Measurements from ENCODE around the gene NELFE. TPM values are rescaled to one million over a fixed set of nuclear protein-coding genes. Genes with fewer than 3 reads are reported as not detected.

Gene NELFE
- total RNA-seq, 1 experiment from 2014 or later, result 73.8 TPM

DNA sequence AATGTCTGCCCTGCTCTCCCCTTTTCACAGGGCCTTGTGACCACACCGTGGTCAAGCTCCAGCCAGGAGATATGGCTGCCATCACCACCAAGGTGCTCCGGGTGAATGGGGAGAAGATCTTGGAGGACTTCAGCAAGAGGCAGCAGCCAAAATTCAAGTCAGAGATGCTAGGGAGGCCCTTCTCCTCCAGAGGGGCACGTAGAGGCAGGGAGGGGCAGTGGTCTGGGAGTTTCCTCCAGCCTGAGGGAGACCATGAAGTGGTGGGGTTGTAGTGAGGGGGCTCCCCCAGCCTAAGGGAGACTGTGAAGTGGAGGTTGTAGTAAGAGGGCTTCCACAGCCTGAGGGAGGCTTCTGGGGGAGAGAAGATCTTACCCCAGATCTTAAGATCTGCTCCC lies 9.2 kb upstream of the NELFE start:
- Mint-ChIP-seq H3K36me3 (peaks cover 49% of the 10 kb centered on the region), H3K27ac (no peak overlapping the region), H3K4me3 (no peak overlapping the region), H3K4me1 (peaks cover 7% of the 10 kb centered on the region), H3K27me3 (ENCODE audit: low read depth) (no peaks in the 10 kb centered on the region), H3K9me3 (no peaks in the 10 kb centered on the region)
- CTCF ChIA-PET, result interaction anchor here (1.8 kb wide), 1 partner anchor 16 kb away, joined by 6 read pairs; no protein-coding TSS in a partner anchor
- DNase-seq (ENCODE audit: low spot score), result no peak
- POLR2A ChIA-PET, result no interaction called here
- no peak for ATAC-seq
- TF ChIP-seq, protein P1, sequence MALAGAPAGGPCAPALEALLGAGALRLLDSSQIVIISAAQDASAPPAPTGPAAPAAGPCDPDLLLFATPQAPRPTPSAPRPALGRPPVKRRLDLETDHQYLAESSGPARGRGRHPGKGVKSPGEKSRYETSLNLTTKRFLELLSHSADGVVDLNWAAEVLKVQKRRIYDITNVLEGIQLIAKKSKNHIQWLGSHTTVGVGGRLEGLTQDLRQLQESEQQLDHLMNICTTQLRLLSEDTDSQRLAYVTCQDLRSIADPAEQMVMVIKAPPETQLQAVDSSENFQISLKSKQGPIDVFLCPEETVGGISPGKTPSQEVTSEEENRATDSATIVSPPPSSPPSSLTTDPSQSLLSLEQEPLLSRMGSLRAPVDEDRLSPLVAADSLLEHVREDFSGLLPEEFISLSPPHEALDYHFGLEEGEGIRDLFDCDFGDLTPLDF (CRISPR knock-in tag; IDR thresholded peaks at IDR 0.05), result no peak

DNA sequence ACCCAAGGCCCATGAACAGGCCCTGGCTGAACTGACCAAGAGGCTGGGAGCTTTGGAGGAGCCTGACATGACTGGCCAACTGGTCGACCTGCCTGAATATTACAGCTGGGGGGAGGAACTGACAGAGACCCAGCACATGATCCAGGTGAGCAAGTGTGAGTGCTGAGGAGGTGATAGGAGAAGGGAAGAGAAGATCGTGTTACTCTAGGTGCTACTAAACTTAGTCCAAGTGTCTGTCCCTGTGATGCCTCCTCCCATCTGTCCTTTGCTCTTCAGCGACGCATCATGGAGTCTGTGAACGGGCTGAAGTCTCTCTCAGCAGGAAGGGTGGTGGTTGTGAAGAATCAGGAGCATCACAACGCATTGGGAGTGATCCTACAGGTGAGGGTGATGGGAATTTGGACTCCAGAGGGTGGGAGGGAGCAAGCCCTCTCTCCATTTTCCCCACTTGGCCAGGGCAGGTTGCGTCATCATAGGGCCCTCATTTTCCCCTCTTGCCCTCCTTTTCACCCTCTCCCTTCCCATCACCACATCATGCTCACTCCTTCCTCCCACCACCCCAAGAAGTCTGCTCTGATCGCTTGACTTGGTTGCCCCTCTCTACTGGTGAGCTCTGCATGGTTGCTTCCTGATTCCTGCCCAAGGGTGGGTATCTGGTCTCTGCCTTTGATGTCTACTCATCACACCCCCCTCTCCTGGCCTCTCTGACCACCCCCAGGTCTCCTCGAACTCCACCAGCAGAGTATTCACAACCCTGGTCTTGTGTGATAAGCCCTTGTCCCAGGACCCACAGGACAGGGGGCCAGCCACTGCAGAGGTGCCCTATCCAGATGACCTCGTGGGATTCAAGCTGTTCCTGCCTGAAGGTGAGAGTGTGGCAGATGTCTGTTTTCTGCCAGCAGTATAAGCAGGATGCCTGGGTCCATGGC lies 8.5 kb upstream of the NELFE start:
- ATAC-seq, result no peak
- no peak for DNase-seq (ENCODE audit: low spot score)
- H3K9me3 Mint-ChIP-seq, result no peaks in the 10 kb centered on the region
- H3K4me1 Mint-ChIP-seq, result 0 out of 2 replicates have a peak, but pooled peaks cover 2% of the 10 kb centered on the region
- TF ChIP-seq, protein P2, sequence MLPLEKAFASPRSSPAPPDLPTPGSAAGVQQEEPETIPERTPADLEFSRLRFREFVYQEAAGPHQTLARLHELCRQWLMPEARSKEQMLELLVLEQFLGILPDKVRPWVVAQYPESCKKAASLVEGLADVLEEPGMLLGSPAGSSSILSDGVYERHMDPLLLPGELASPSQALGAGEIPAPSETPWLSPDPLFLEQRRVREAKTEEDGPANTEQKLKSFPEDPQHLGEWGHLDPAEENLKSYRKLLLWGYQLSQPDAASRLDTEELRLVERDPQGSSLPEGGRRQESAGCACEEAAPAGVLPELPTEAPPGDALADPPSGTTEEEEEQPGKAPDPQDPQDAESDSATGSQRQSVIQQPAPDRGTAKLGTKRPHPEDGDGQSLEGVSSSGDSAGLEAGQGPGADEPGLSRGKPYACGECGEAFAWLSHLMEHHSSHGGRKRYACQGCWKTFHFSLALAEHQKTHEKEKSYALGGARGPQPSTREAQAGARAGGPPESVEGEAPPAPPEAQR (CRISPR knock-in tag; IDR thresholded peaks at IDR 0.05), result no peak
- TF ChIP-seq ZNF416 (CRISPR knock-in tag; IDR thresholded peaks at IDR 0.05) (no peak), CDX4 (CRISPR knock-in tag; IDR thresholded peaks at IDR 0.05; ENCODE audit: borderline replicate concordance) (no peak), ZNF396 (CRISPR knock-in tag; IDR thresholded peaks at IDR 0.05; ENCODE audit: borderline replicate concordance) (no peak), TEAD1 (CRISPR knock-in tag; IDR thresholded peaks at IDR 0.05) (no peak), ARID4B (CRISPR knock-in tag; IDR thresholded peaks at IDR 0.05; ENCODE audit: borderline replicate concordance) (no peak), NR2C2 (CRISPR knock-in tag; IDR thresholded peaks at IDR 0.05) (no peak), ATF1 (CRISPR knock-in tag; IDR thresholded peaks at IDR 0.05) (no peak), SMAD3 (CRISPR knock-in tag; IDR thresholded peaks at IDR 0.05; ENCODE audit: borderline replicate concordance) (no peak), ZNF671 (CRISPR knock-in tag; IDR thresholded peaks at IDR 0.05) (no peak), NFATC4 (CRISPR knock-in tag; IDR thresholded peaks at IDR 0.05) (no peak)
- TF ChIP-seq, protein P3, sequence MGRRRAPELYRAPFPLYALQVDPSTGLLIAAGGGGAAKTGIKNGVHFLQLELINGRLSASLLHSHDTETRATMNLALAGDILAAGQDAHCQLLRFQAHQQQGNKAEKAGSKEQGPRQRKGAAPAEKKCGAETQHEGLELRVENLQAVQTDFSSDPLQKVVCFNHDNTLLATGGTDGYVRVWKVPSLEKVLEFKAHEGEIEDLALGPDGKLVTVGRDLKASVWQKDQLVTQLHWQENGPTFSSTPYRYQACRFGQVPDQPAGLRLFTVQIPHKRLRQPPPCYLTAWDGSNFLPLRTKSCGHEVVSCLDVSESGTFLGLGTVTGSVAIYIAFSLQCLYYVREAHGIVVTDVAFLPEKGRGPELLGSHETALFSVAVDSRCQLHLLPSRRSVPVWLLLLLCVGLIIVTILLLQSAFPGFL (CRISPR knock-in tag; IDR thresholded peaks at IDR 0.05; ENCODE audit: borderline replicate concordance), result no peak
- TF ChIP-seq, protein P4, sequence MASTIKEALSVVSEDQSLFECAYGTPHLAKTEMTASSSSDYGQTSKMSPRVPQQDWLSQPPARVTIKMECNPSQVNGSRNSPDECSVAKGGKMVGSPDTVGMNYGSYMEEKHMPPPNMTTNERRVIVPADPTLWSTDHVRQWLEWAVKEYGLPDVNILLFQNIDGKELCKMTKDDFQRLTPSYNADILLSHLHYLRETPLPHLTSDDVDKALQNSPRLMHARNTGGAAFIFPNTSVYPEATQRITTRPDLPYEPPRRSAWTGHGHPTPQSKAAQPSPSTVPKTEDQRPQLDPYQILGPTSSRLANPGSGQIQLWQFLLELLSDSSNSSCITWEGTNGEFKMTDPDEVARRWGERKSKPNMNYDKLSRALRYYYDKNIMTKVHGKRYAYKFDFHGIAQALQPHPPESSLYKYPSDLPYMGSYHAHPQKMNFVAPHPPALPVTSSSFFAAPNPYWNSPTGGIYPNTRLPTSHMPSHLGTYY (CRISPR knock-in tag; IDR thresholded peaks at IDR 0.05), result no peak
- CTCF ChIA-PET, result interaction anchor here (1.8 kb wide), 1 partner anchor 15 kb away, joined by 6 read pairs; no protein-coding TSS in a partner anchor
- no peak overlapping the region for H3K4me3 Mint-ChIP-seq
- POLR2A ChIA-PET, result no interaction called here
- H3K27me3 Mint-ChIP-seq (ENCODE audit: low read depth), result no peaks in the 10 kb centered on the region
- peaks cover 55% of the 10 kb centered on the region for H3K36me3 Mint-ChIP-seq
- no peak overlapping the region for H3K27ac Mint-ChIP-seq
